HEK293 (cell line): ENCODE results near the gene EBI3.
A peak's percentile ranks its signal among the peaks of the same experiment; 100 is the strongest.

Source experiments
- BCL11B ChIP-seq: fragments of 450-650 bp; formaldehyde crosslinking; IDR thresholded peaks from 2 replicates; pipeline ENCODE4 v1.5.1; 2016; ENCODE audit warnings: low read depth, missing biosample characterization, missing genetic modification characterization
- BCL6B ChIP-seq: fragments of 450-650 bp; formaldehyde crosslinking; IDR thresholded peaks from 2 replicates; pipeline ENCODE4 v1.5.1; 2017; ENCODE audit warnings: missing biosample characterization, missing genetic modification characterization
- HIC1 ChIP-seq: fragments of 450-650 bp; formaldehyde crosslinking; IDR thresholded peaks from 2 replicates; pipeline ENCODE4 v1.5.1; 2016; ENCODE audit warnings: missing biosample characterization, missing genetic modification characterization
- KLF8 ChIP-seq: fragments of 450-650 bp; formaldehyde crosslinking; IDR thresholded peaks from 2 replicates; pipeline ENCODE4 v1.5.1; 2016; ENCODE audit warnings: missing biosample characterization, missing genetic modification characterization
- PRDM10 ChIP-seq: fragments of 450-650 bp; formaldehyde crosslinking; IDR thresholded peaks from 2 replicates; pipeline ENCODE4 v1.5.1; 2016; ENCODE audit warnings: missing biosample characterization, missing genetic modification characterization
- YY2 ChIP-seq: fragments of 450-650 bp; formaldehyde crosslinking; IDR thresholded peaks from 2 replicates; pipeline ENCODE4 v1.5.1; 2016; ENCODE audit warnings: missing biosample characterization, missing genetic modification characterization
- ZBTB11 ChIP-seq: fragments of 450-650 bp; formaldehyde crosslinking; conservative IDR thresholded peaks from 2 replicates; pipeline ENCODE4 v1.5.1; 2016; ENCODE audit warnings: low read depth, missing biosample characterization, missing genetic modification characterization
- ZNF112 ChIP-seq: fragments of 450-650 bp; formaldehyde crosslinking; IDR thresholded peaks from 2 replicates; pipeline ENCODE4 v1.5.0; 2017; ENCODE audit warnings: missing biosample characterization, missing genetic modification characterization
- ZNF121 ChIP-seq: fragments of 450-650 bp; formaldehyde crosslinking; IDR thresholded peaks from 2 replicates; pipeline ENCODE4 v1.5.1; 2016; ENCODE audit warnings: missing biosample characterization, missing genetic modification characterization
- ZNF174 ChIP-seq: fragments of 450-650 bp; formaldehyde crosslinking; IDR thresholded peaks from 2 replicates; pipeline ENCODE4 v1.5.0; 2017; ENCODE audit warnings: missing biosample characterization, mild to moderate bottlenecking, missing genetic modification characterization
- ZNF19 ChIP-seq: fragments of 450-650 bp; formaldehyde crosslinking; IDR thresholded peaks from 2 replicates; pipeline ENCODE4; 2016; ENCODE audit warnings: missing biosample characterization, missing genetic modification characterization, low read depth
- ZNF214 ChIP-seq: fragments of 450-650 bp; formaldehyde crosslinking; IDR thresholded peaks from 2 replicates; pipeline ENCODE4 v1.5.1; 2017; ENCODE audit warnings: missing biosample characterization, mild to moderate bottlenecking, missing genetic modification characterization, borderline replicate concordance
- ZNF248 ChIP-seq: fragments of 450-650 bp; formaldehyde crosslinking; IDR thresholded peaks from 2 replicates; pipeline ENCODE4 v1.5.1; 2017; ENCODE audit warnings: missing biosample characterization, missing genetic modification characterization
- ZNF280C ChIP-seq: fragments of 450-650 bp; formaldehyde crosslinking; IDR thresholded peaks from 2 replicates; pipeline ENCODE4 v1.5.1; 2016; ENCODE audit warnings: missing biosample characterization, missing genetic modification characterization
- ZNF302 ChIP-seq: fragments of 450-650 bp; formaldehyde crosslinking; IDR thresholded peaks from 2 replicates; pipeline ENCODE4 v1.5.1; 2016; ENCODE audit warnings: missing biosample characterization, missing genetic modification characterization, low read depth
- ZNF404 ChIP-seq: fragments of 450-650 bp; formaldehyde crosslinking; IDR thresholded peaks from 2 replicates; pipeline ENCODE4 v1.5.1; 2017; ENCODE audit warnings: missing biosample characterization, missing genetic modification characterization
- ZNF558 ChIP-seq: fragments of 450-650 bp; formaldehyde crosslinking; IDR thresholded peaks from 2 replicates; pipeline ENCODE4 v1.5.1; 2016; ENCODE audit warnings: missing biosample characterization, missing genetic modification characterization
- ZNF629 ChIP-seq: fragments of 450-650 bp; formaldehyde crosslinking; IDR thresholded peaks from 2 replicates; pipeline ENCODE4 v1.5.1; 2017; ENCODE audit warnings: missing biosample characterization, missing genetic modification characterization
- ZNF639 ChIP-seq: fragments of 450-650 bp; formaldehyde crosslinking; IDR thresholded peaks from 2 replicates; pipeline ENCODE4 v1.5.1; 2016; ENCODE audit warnings: missing biosample characterization, missing genetic modification characterization
- ZNF792 ChIP-seq: fragments of 450-650 bp; formaldehyde crosslinking; IDR thresholded peaks from 2 replicates; pipeline ENCODE4 v1.5.1; 2016; ENCODE audit warnings: missing biosample characterization, missing genetic modification characterization
- ZNF830 ChIP-seq: fragments of 450-650 bp; IDR thresholded peaks from 2 replicates; pipeline ENCODE4 v1.5.0; 2018; ENCODE audit warnings: missing biosample characterization, missing genetic modification characterization, low read depth, mild to moderate bottlenecking, moderate library complexity
- ZNF837 ChIP-seq: fragments of 450-650 bp; formaldehyde crosslinking; IDR thresholded peaks from 2 replicates; pipeline ENCODE4 v1.5.1; 2016; ENCODE audit warnings: missing biosample characterization, missing genetic modification characterization
- ZNF843 ChIP-seq: fragments of 450-650 bp; formaldehyde crosslinking; IDR thresholded peaks from 2 replicates; pipeline ENCODE4 v1.5.1; 2016; ENCODE audit warnings: missing biosample characterization, missing genetic modification characterization
- ZSCAN16 ChIP-seq: fragments of 450-650 bp; formaldehyde crosslinking; IDR thresholded peaks from 2 replicates; pipeline ENCODE4 v1.5.1; 2016; ENCODE audit warnings: missing biosample characterization, missing genetic modification characterization

EBI3 gene

GRCh38 chr19:4197625-4198466 is 31.5 kb upstream of the EBI3 start (continued):
- TF ChIP-seq ZNF404 (tag by site-specific recombination): no peak
- TF ChIP-seq ZNF837 (tag by site-specific recombination): no peak
- no peak for TF ChIP-seq ZNF558 (tag by site-specific recombination)
- peak; percentile 33; the same call in 1 of the 2 replicates for TF ChIP-seq KLF8 (tag by site-specific recombination)
- no peak for TF ChIP-seq ZNF792
- no peak for TF ChIP-seq ZNF112
- TF ChIP-seq ZNF174: no peak
- no peak for TF ChIP-seq PRDM10 (tag by site-specific recombination)
- TF ChIP-seq ZNF629 (tag by site-specific recombination): 0 out of 2 replicates have a peak, but pooled peaks have one; percentile 17
- TF ChIP-seq ZNF830 (tag by site-specific recombination): no peak
- no peak for TF ChIP-seq ZNF248 (tag by site-specific recombination)
- peak; percentile 77; the same call in 1 of the 2 replicates for TF ChIP-seq BCL11B (tag by site-specific recombination)
- peak; percentile 24; the same call in 1 of the 2 replicates for TF ChIP-seq ZNF843 (tag by site-specific recombination)
- TF ChIP-seq ZNF302 (tag by site-specific recombination): no peak
- 0 out of 2 replicates have a peak, but pooled peaks have one; percentile 30 for TF ChIP-seq YY2
- no peak for TF ChIP-seq BCL6B (tag by site-specific recombination)
- TF ChIP-seq ZNF280C: no peak
- 0 out of 2 replicates have a peak, but pooled peaks have one; percentile 60 for TF ChIP-seq ZNF639 (tag by site-specific recombination)
- no peak for TF ChIP-seq ZNF19 (tag by site-specific recombination)
- no peak for TF ChIP-seq ZBTB11 (tag by site-specific recombination)
- no peak for TF ChIP-seq HIC1
- peak; percentile 94 for TF ChIP-seq ZSCAN16 (tag by site-specific recombination)
- no peak for TF ChIP-seq ZNF214 (tag by site-specific recombination)
- no peak for TF ChIP-seq ZNF121 (tag by site-specific recombination)
